ENCODE results near the gene PLD4.

GRCh38 chr14:104974665-104975390 is 50.1 kb downstream of the PLD4 start:
- TF ChIP-seq CTCF (IDR thresholded peaks at IDR 0.05) (no peak), POLR2A (IDR thresholded peaks at IDR 0.05) (no peak)

All from lower leg skin (tissue), 3 donors.